K562 (cell line): ENCODE results near the gene MID1IP1. TPM values are rescaled to one million over a fixed set of nuclear protein-coding genes. Genes with fewer than 3 reads are reported as not detected.

Experiments
- CTCF ChIP-seq, 3 experiments: IDR thresholded peaks in 2 of 3; conservative IDR thresholded peaks in 1 of 3; 2 replicates each; pipeline ENCODE4 v1.5.1; 2011 to 2012; ENCODE audit warnings: low read length in 3 of 3, mild to moderate bottlenecking in 3 of 3, control low read depth in 2 of 3, improper control_type of control experiment in 1 of 3, inconsistent platforms in 1 of 3, low read depth in 1 of 3, mixed read lengths in 1 of 3, moderate library complexity in 1 of 3; ENCODE audit not compliant: insufficient read depth in 2 of 3
- ETS2 ChIP-seq: IDR thresholded peaks from 2 replicates; pipeline ENCODE4 v1.6.1; 2016; ENCODE audit warnings: borderline replicate concordance, missing genetic modification characterization, mild to moderate bottlenecking, moderate library complexity, missing compliant biosample characterization; ENCODE audit not compliant: poor library complexity, severe bottlenecking
- EWSR1 ChIP-seq: fragments of 450-650 bp; IDR thresholded peaks from 2 replicates; pipeline ENCODE4 v1.6.1; 2018; ENCODE audit warnings: borderline replicate concordance, mild to moderate bottlenecking, low read depth, moderate library complexity; ENCODE audit not compliant: partially characterized antibody
- HDGF ChIP-seq: fragments of 450-650 bp; IDR thresholded peaks from 2 replicates; pipeline ENCODE4 v1.6.1; 2016
- HLTF ChIP-seq: fragments of 450-650 bp; IDR thresholded peaks from 2 replicates; pipeline ENCODE4 v1.6.1; 2016
- KHSRP ChIP-seq: fragments of 450-650 bp; IDR thresholded peaks from 2 replicates; pipeline ENCODE4 v1.6.1; 2017
- NBN ChIP-seq: fragments of 450-650 bp; IDR thresholded peaks from 2 replicates; pipeline ENCODE4 v1.6.1; 2016; ENCODE audit warnings: low read depth, mild to moderate bottlenecking
- PCBP2 ChIP-seq: fragments of 200-400 bp; formaldehyde crosslinking; IDR thresholded peaks from 2 replicates; pipeline ENCODE4 v1.6.1; 2018; ENCODE audit warnings: low read length, low read depth, mild to moderate bottlenecking, moderate library complexity; ENCODE audit not compliant: poor library complexity, severe bottlenecking
- PHB ChIP-seq: fragments of 250-450 bp; sonication (Bioruptor Pico); IDR thresholded peaks from 2 replicates; pipeline ENCODE4 v1.5.0; 2021
- POLR2G ChIP-seq: fragments of 200-400 bp; formaldehyde crosslinking; IDR thresholded peaks from 2 replicates; pipeline ENCODE4 v1.6.1; 2017; ENCODE audit warnings: low read depth, mild to moderate bottlenecking, antibody characterized with exemption, low read length, moderate library complexity
- TAF15 ChIP-seq: fragments of 200-400 bp; formaldehyde crosslinking; IDR thresholded peaks from 2 replicates; pipeline ENCODE4 v1.6.1; 2017; ENCODE audit warnings: mild to moderate bottlenecking, low read depth, low read length, moderate library complexity
- ZFPM2 ChIP-seq: fragments of 250-450 bp; sonication (Bioruptor Pico); IDR thresholded peaks from 2 replicates; pipeline ENCODE4 v1.5.1; 2022; ENCODE audit warnings: mild to moderate bottlenecking
- ZKSCAN8 ChIP-seq: fragments of 200-800 bp; sonication (Bioruptor generic); IDR thresholded peaks from 2 replicates; pipeline ENCODE4 v1.6.1; 2016; ENCODE audit warnings: missing genetic modification characterization, missing compliant biosample characterization
- ZNF212 ChIP-seq: fragments of 450-650 bp; formaldehyde crosslinking; IDR thresholded peaks from 2 replicates; pipeline ENCODE4 v1.4.0; 2020; ENCODE audit warnings: mild to moderate bottlenecking
- ZNF57 ChIP-seq: fragments of 450-650 bp; formaldehyde crosslinking; IDR thresholded peaks from 2 replicates; pipeline ENCODE4 v1.4.0; 2020; ENCODE audit warnings: mild to moderate bottlenecking, moderate library complexity
- polyA plus RNA-seq, 8 experiments: library from polyadenylated mRNA; depleted of rRNA in 4 of 8; stranded (reverse) in 5 of 8; unstranded in 3 of 8; fragments of >200 nt; fragmentation: Nextera tagmentation in 2 of 8; fragmentation: Illumina TruSeq in 1 of 8; extraction: Ambion mirVana in 2 of 8; extraction: Trizol in 1 of 8; gene quantifications; 2 replicates each; pipeline versions ENCODE4 v1.2.1 to v1.2.3, GENCODE V29; 2011 to 2014; ENCODE audit warnings: inconsistent platforms in 1 of 8, missing spikeins in 1 of 8
- total RNA-seq, 7 experiments: library from RNA; depleted of rRNA in 6 of 7; stranded (reverse); fragments of >200 nt in 6 of 7; fragmentation: Illumina TruSeq in 2 of 7; extraction: Trizol in 2 of 7; gene quantifications; 2 replicates each; pipeline versions ENCODE4 v1.2.1 to v1.2.3, GENCODE V29; 2011 to 2021; ENCODE audit warnings: low replicate concordance in 1 of 7
- TF ChIP-seq, protein P1 (sequence below): sonication (generic); formaldehyde crosslinking; IDR thresholded peaks from 2 replicates; pipeline ENCODE4 v1.8.1; 2023; ENCODE audit warnings: mild to moderate bottlenecking, missing genetic modification reagents
- TF ChIP-seq, protein P2 (sequence below): fragments of 250-450 bp; sonication (Bioruptor Pico); IDR thresholded peaks from 2 replicates; pipeline ENCODE4 v1.5.0; 2020; ENCODE audit warnings: mild to moderate bottlenecking
- TF ChIP-seq, protein P3 (sequence below), 2 experiments: fragments of 450-650 bp; conservative IDR thresholded peaks; 2 replicates each; pipeline ENCODE4 v1.6.1; 2017; ENCODE audit warnings: mild to moderate bottlenecking in 2 of 2, moderate library complexity in 2 of 2
- TF ChIP-seq, protein P4 (sequence below): fragments of 450-650 bp; IDR thresholded peaks from 2 replicates; pipeline ENCODE4 v1.6.1; 2016; ENCODE audit warnings: missing biosample characterization, missing genetic modification characterization

MID1IP1 gene
- total and polyA plus RNA-seq, 9 of the 15 experiments (the other 6 are each of a cell fraction or from before 2014, with no cell fraction given) = 0.51 to 102 (median 27.5) TPM

GRCh38 chrX:38805432-38806389, 4.5 kb downstream of the MID1IP1 start (continued):
- TF ChIP-seq, protein P1, sequence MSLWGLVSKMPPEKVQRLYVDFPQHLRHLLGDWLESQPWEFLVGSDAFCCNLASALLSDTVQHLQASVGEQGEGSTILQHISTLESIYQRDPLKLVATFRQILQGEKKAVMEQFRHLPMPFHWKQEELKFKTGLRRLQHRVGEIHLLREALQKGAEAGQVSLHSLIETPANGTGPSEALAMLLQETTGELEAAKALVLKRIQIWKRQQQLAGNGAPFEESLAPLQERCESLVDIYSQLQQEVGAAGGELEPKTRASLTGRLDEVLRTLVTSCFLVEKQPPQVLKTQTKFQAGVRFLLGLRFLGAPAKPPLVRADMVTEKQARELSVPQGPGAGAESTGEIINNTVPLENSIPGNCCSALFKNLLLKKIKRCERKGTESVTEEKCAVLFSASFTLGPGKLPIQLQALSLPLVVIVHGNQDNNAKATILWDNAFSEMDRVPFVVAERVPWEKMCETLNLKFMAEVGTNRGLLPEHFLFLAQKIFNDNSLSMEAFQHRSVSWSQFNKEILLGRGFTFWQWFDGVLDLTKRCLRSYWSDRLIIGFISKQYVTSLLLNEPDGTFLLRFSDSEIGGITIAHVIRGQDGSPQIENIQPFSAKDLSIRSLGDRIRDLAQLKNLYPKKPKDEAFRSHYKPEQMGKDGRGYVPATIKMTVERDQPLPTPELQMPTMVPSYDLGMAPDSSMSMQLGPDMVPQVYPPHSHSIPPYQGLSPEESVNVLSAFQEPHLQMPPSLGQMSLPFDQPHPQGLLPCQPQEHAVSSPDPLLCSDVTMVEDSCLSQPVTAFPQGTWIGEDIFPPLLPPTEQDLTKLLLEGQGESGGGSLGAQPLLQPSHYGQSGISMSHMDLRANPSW (CRISPR knock-in tag) = no peak
- TF ChIP-seq ETS2 (tag) (no peak), HDGF (no peak), ZKSCAN8 (CRISPR knock-in tag) (no peak), KHSRP (no peak), PHB (CRISPR knock-in tag) (no peak), EWSR1 (no peak), POLR2G (peak; percentile 86), NBN (no peak; the same call in 1 of the 2 replicates), ZNF57 (no peak), PCBP2 (no peak), CTCF (IDR thresholded peaks at IDR 0.05 in 2 of 3, conservative IDR thresholded peaks at IDR 0.05 in 1 of 3; ENCODE audit: insufficient read depth in 2 of 3, low read depth in 1 of 3, low read length in 3 of 3) (0 out of 6 replicates have a peak, but pooled peaks of 1 of the 3 experiments have one; percentile 3), TAF15 (no peak), HLTF (no peak), ZFPM2 (CRISPR knock-in tag) (no peak), ZNF212 (CRISPR knock-in tag) (no peak)
- TF ChIP-seq, protein P2, sequence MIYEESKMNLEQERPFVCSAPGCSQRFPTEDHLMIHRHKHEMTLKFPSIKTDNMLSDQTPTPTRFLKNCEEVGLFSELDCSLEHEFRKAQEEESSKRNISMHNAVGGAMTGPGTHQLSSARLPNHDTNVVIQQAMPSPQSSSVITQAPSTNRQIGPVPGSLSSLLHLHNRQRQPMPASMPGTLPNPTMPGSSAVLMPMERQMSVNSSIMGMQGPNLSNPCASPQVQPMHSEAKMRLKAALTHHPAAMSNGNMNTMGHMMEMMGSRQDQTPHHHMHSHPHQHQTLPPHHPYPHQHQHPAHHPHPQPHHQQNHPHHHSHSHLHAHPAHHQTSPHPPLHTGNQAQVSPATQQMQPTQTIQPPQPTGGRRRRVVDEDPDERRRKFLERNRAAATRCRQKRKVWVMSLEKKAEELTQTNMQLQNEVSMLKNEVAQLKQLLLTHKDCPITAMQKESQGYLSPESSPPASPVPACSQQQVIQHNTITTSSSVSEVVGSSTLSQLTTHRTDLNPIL (CRISPR knock-in tag) = no peak
- TF ChIP-seq, protein P3, sequence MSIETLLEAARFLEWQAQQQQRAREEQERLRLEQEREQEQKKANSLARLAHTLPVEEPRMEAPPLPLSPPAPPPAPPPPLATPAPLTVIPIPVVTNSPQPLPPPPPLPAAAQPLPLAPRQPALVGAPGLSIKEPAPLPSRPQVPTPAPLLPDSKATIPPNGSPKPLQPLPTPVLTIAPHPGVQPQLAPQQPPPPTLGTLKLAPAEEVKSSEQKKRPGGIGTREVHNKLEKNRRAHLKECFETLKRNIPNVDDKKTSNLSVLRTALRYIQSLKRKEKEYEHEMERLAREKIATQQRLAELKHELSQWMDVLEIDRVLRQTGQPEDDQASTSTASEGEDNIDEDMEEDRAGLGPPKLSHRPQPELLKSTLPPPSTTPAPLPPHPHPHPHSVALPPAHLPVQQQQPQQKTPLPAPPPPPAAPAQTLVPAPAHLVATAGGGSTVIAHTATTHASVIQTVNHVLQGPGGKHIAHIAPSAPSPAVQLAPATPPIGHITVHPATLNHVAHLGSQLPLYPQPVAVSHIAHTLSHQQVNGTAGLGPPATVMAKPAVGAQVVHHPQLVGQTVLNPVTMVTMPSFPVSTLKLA (conservative IDR thresholded peaks at IDR 0.05) = peak; percentile 33 to 62
- TF ChIP-seq, protein P4, sequence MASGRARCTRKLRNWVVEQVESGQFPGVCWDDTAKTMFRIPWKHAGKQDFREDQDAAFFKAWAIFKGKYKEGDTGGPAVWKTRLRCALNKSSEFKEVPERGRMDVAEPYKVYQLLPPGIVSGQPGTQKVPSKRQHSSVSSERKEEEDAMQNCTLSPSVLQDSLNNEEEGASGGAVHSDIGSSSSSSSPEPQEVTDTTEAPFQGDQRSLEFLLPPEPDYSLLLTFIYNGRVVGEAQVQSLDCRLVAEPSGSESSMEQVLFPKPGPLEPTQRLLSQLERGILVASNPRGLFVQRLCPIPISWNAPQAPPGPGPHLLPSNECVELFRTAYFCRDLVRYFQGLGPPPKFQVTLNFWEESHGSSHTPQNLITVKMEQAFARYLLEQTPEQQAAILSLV (tag) = no peak
